IPS-20b (cell line): Measurements from ENCODE around the gene OAS1.

ENCODE experiments used
- H3K27ac ChIP-seq: one replicate; pipeline ENCODE4 v1.5.1; 2013; ENCODE audit warnings: low read length
- H3K27me3 ChIP-seq: 2 replicates; pipeline ENCODE4 v1.6.1; 2013; ENCODE audit warnings: mild to moderate bottlenecking, low read length, inconsistent platforms; ENCODE audit not compliant: insufficient read depth
- H3K36me3 ChIP-seq: 2 replicates; pipeline ENCODE4 v1.6.1; 2013; ENCODE audit warnings: low read depth, mild to moderate bottlenecking, inconsistent platforms, low read length, moderate library complexity; ENCODE audit not compliant: insufficient read depth
- H3K4me1 ChIP-seq: 2 replicates; pipeline ENCODE4 v1.6.1; 2013; ENCODE audit warnings: mild to moderate bottlenecking, control low read depth, inconsistent platforms, low read length, moderate library complexity; ENCODE audit not compliant: insufficient read depth
- H3K4me3 ChIP-seq: 2 replicates; pipeline ENCODE4 v1.5.1; 2013; ENCODE audit warnings: mild to moderate bottlenecking, low read length, inconsistent platforms
- H3K9ac ChIP-seq: 2 replicates; pipeline ENCODE4 v1.6.1; 2013; ENCODE audit warnings: low read depth, mild to moderate bottlenecking, inconsistent platforms, low read length, moderate library complexity
- H3K9me3 ChIP-seq: 2 replicates; pipeline ENCODE4 v1.6.1; 2013; ENCODE audit warnings: mild to moderate bottlenecking, low read depth, low read length, inconsistent platforms; ENCODE audit not compliant: insufficient read depth

The OAS1 gene

GRCh38 chr12:112906712-112907414 is at the start of gene OAS1:
TSS of gene OAS1 (plus strand) at chr12:112906962. CDS start at chr12:112907040, 78 bp downstream.
- Histone ChIP-seq H3K27ac (no peak within 1 kb of the TSS), H3K9me3 (no peaks in the 10 kb centered on the region; the same call in 1 of the 2 replicates), H3K4me1 (no peaks in the 10 kb centered on the region; the same call in 1 of the 2 replicates), H3K36me3 (no peaks in the 10 kb centered on the region), H3K9ac (no peak within 1 kb of the TSS), H3K4me3 (no peak within 1 kb of the TSS), H3K27me3 (no peaks in the 10 kb centered on the region)

- Histone ChIP-seq H3K9ac (no peak overlapping the region), H3K4me3 (no peak overlapping the region), H3K9me3 (no peaks in the 10 kb centered on the region), H3K4me1 (no peaks in the 10 kb centered on the region), H3K27me3 (no peaks in the 10 kb centered on the region), H3K36me3 (no peaks in the 10 kb centered on the region), H3K27ac (no peak overlapping the region)
Measured at GRCh38 chr12:112859291-112859690, 47.5 kb upstream of the OAS1 start.

- Histone ChIP-seq H3K27me3 (no peaks in the 10 kb centered on the region), H3K36me3 (no peaks in the 10 kb centered on the region), H3K9ac (no peak overlapping the region)
Measured at GRCh38 chr12:112860181-112860580, 46.6 kb upstream of the OAS1 start.

GRCh38 chr12:112861284-112861683 is 45.5 kb upstream of the OAS1 start:
- Histone ChIP-seq H3K4me3 (no peak overlapping the region), H3K27me3 (0 out of 2 replicates have a peak, but pooled peaks cover 4% of the 10 kb centered on the region), H3K9ac (no peak overlapping the region), H3K9me3 (no peaks in the 10 kb centered on the region), H3K36me3 (no peaks in the 10 kb centered on the region), H3K27ac (no peak overlapping the region), H3K4me1 (no peaks in the 10 kb centered on the region)

More at GRCh38 chr12:112860181-112860580, 46.6 kb upstream of the OAS1 start:
- no peaks in the 10 kb centered on the region for H3K4me1 ChIP-seq
- no peak overlapping the region for H3K27ac ChIP-seq
- no peak overlapping the region for H3K4me3 ChIP-seq
- no peaks in the 10 kb centered on the region for H3K9me3 ChIP-seq

- H3K9ac ChIP-seq = no peak overlapping the region
- no peaks in the 10 kb centered on the region for H3K36me3 ChIP-seq
- H3K4me1 ChIP-seq = no peaks in the 10 kb centered on the region
- H3K4me3 ChIP-seq = no peak overlapping the region
- H3K27me3 ChIP-seq = peaks cover 6% of the 10 kb centered on the region; the same call in 1 of the 2 replicates
- no peaks in the 10 kb centered on the region for H3K9me3 ChIP-seq
- H3K27ac ChIP-seq = no peak overlapping the region
Measured at GRCh38 chr12:112862636-112863290, 44.0 kb upstream of the OAS1 start.

- Histone ChIP-seq H3K9me3 (no peaks in the 10 kb centered on the region), H3K36me3 (no peaks in the 10 kb centered on the region), H3K27me3 (peaks cover 7% of the 10 kb centered on the region; the same call in 1 of the 2 replicates), H3K4me3 (no peak overlapping the region), H3K27ac (no peak overlapping the region), H3K4me1 (no peaks in the 10 kb centered on the region), H3K9ac (no peak overlapping the region)
Measured at GRCh38 chr12:112868459-112869041, 38.2 kb upstream of the OAS1 start.

- Histone ChIP-seq H3K27ac (no peak overlapping the region), H3K4me1 (no peaks in the 10 kb centered on the region), H3K4me3 (no peak overlapping the region), H3K36me3 (no peaks in the 10 kb centered on the region), H3K9ac (no peak overlapping the region), H3K9me3 (no peaks in the 10 kb centered on the region), H3K27me3 (peaks cover 7% of the 10 kb centered on the region; the same call in 1 of the 2 replicates)
Measured at GRCh38 chr12:112869091-112869490, 37.7 kb upstream of the OAS1 start.

- H3K27me3 ChIP-seq = peaks cover 7% of the 10 kb centered on the region; the same call in 1 of the 2 replicates
Measured at GRCh38 chr12:112869778-112870177, 37.0 kb upstream of the OAS1 start.

GRCh38 chr12:112870267-112870980 is 36.3 kb upstream of the OAS1 start:
- Histone ChIP-seq H3K36me3 (no peaks in the 10 kb centered on the region), H3K4me3 (no peak overlapping the region), H3K27me3 (peaks cover 5% of the 10 kb centered on the region; the same call in 1 of the 2 replicates), H3K9ac (no peak overlapping the region), H3K9me3 (no peaks in the 10 kb centered on the region), H3K27ac (no peak overlapping the region), H3K4me1 (no peaks in the 10 kb centered on the region)

More at GRCh38 chr12:112869778-112870177, 37.0 kb upstream of the OAS1 start:
- no peak overlapping the region for H3K9ac ChIP-seq
- no peak overlapping the region for H3K4me3 ChIP-seq
- no peak overlapping the region for H3K27ac ChIP-seq
- no peaks in the 10 kb centered on the region for H3K9me3 ChIP-seq
- H3K4me1 ChIP-seq = no peaks in the 10 kb centered on the region
- H3K36me3 ChIP-seq = no peaks in the 10 kb centered on the region

- Histone ChIP-seq H3K27me3 (no peaks in the 10 kb centered on the region), H3K9me3 (no peaks in the 10 kb centered on the region), H3K4me3 (no peak overlapping the region), H3K27ac (no peak overlapping the region), H3K9ac (no peak overlapping the region), H3K36me3 (no peaks in the 10 kb centered on the region), H3K4me1 (no peaks in the 10 kb centered on the region)
Measured at GRCh38 chr12:112875608-112876007, 31.2 kb upstream of the OAS1 start.

GRCh38 chr12:112876506-112876905 is 30.3 kb upstream of the OAS1 start:
- no peaks in the 10 kb centered on the region for H3K9me3 ChIP-seq
- no peaks in the 10 kb centered on the region for H3K4me1 ChIP-seq
- no peaks in the 10 kb centered on the region for H3K36me3 ChIP-seq
- H3K27ac ChIP-seq = no peak overlapping the region
- no peak overlapping the region for H3K9ac ChIP-seq
- H3K27me3 ChIP-seq = no peaks in the 10 kb centered on the region
- H3K4me3 ChIP-seq = no peak overlapping the region
